Neural cell (in vitro differentiated cells): ENCODE data around the gene ENPEP. TPM values are rescaled to one million over a fixed set of nuclear protein-coding genes. Genes with fewer than 3 reads are reported as not detected.
"Not testable (repeated sequence)": the region's sequence is repeated elsewhere in the genome, so short reads cannot be mapped to it uniquely, and the experiment has no call there.

ENCODE experiments used
- H2AFZ ChIP-seq: fragments of 200-600, 300-800 bp; sonication (generic), shearing (Covaris generic); 2 replicates; pipeline ENCODE4 v1.6.0; 2014; ENCODE audit warnings: low read depth, mild to moderate bottlenecking, antibody characterized with exemption, low read length, moderate library complexity
- H3F3A ChIP-seq: fragments of 200-600 bp; shearing (Covaris generic); 2 replicates; pipeline ENCODE4 v1.6.1; 2016; ENCODE audit warnings: mild to moderate bottlenecking, moderate library complexity, mixed read lengths, antibody characterized with exemption, low read length; ENCODE audit not compliant: insufficient read depth, poor library complexity, severe bottlenecking
- H3K27ac ChIP-seq: fragments of 200-600, 300-800 bp; sonication (generic), shearing (Covaris generic); 2 replicates; pipeline ENCODE4 v1.5.1; 2014; ENCODE audit warnings: mild to moderate bottlenecking, low read length, moderate library complexity
- H3K27me3 ChIP-seq: fragments of 300-800, 200-600 bp; sonication (generic), shearing (Covaris generic); 2 replicates; pipeline ENCODE4 v1.6.0; 2014; ENCODE audit warnings: mild to moderate bottlenecking, low read depth, low read length, moderate library complexity; ENCODE audit not compliant: insufficient read depth
- H3K36me3 ChIP-seq: fragments of 300-800, 200-600 bp; sonication (generic), shearing (Covaris generic); 2 replicates; pipeline ENCODE4 v1.5.1; 2014; ENCODE audit warnings: mild to moderate bottlenecking, antibody characterized with exemption, low read length, moderate library complexity; ENCODE audit not compliant: insufficient read depth
- H3K4me2 ChIP-seq: fragments of 300-800, 200-600 bp; sonication (generic), shearing (Covaris generic); 2 replicates; pipeline ENCODE4 v1.6.0; 2014; ENCODE audit warnings: mild to moderate bottlenecking, low read length
- H3K4me3 ChIP-seq: fragments of 300-800, 200-600 bp; sonication (generic), shearing (Covaris generic); 2 replicates; pipeline ENCODE4 v1.5.1; 2014; ENCODE audit warnings: mild to moderate bottlenecking, low read length, moderate library complexity
- H3K79me2 ChIP-seq: fragments of 200-600 bp; shearing (Covaris generic); replicated peaks from 2 replicates; pipeline ENCODE4 v1.6.0; 2014; ENCODE audit warnings: mild to moderate bottlenecking, low read length, moderate library complexity; ENCODE audit not compliant: insufficient read depth
- H3K9ac ChIP-seq: fragments of 300-800, 200-600 bp; sonication (generic), shearing (Covaris generic); 2 replicates; pipeline ENCODE4 v1.6.1; 2016; ENCODE audit warnings: mild to moderate bottlenecking, low read length, mixed read lengths
- H3K9me2 ChIP-seq: fragments of 200-600 bp; shearing (Covaris generic); 2 replicates; pipeline ENCODE4 v1.6.1; 2016; ENCODE audit warnings: mild to moderate bottlenecking, low read length, mixed read lengths; ENCODE audit not compliant: insufficient read depth
- H3K9me3 ChIP-seq: fragments of 200-600, 300-800 bp; sonication (generic), shearing (Covaris generic); 2 replicates; pipeline ENCODE4 v1.6.1; 2016; ENCODE audit warnings: mild to moderate bottlenecking, mixed run types, low read length, moderate library complexity, mixed read lengths
- H4K20me1 ChIP-seq: fragments of 200-600 bp; shearing (Covaris generic); 2 replicates; pipeline ENCODE4 v1.6.1; 2016; ENCODE audit warnings: mild to moderate bottlenecking, mixed run types; ENCODE audit not compliant: insufficient read depth
- EP300 ChIP-seq: fragments of 450-650 bp; conservative IDR thresholded peaks from 2 replicates; pipeline ENCODE4 v1.6.1; 2014; ENCODE audit warnings: antibody characterized with exemption, mild to moderate bottlenecking, moderate library complexity; ENCODE audit not compliant: poor library complexity, severe bottlenecking
- EZH2 ChIP-seq: fragments of 200-600, 300-800 bp; shearing (Covaris generic), sonication (generic); IDR thresholded peaks from 2 replicates; pipeline ENCODE4 v1.6.1; 2014; ENCODE audit warnings: antibody characterized with exemption, low read length, borderline replicate concordance, mild to moderate bottlenecking; ENCODE audit not compliant: insufficient read depth, poor library complexity, severe bottlenecking
- MXI1 ChIP-seq: fragments of 450-650 bp; conservative IDR thresholded peaks from 2 replicates; pipeline ENCODE4 v1.6.1; 2014; ENCODE audit warnings: antibody characterized with exemption, mild to moderate bottlenecking; ENCODE audit not compliant: poor library complexity, severe bottlenecking
- POLR2AphosphoS5 ChIP-seq: IDR thresholded peaks from 2 replicates; pipeline ENCODE4 v1.6.1; 2012
- RAD21 ChIP-seq: fragments of 450-650 bp; conservative IDR thresholded peaks from 2 replicates; pipeline ENCODE4 v1.6.1; 2014; ENCODE audit warnings: antibody characterized with exemption, mild to moderate bottlenecking, moderate library complexity
- SMC3 ChIP-seq: fragments of 450-650 bp; conservative IDR thresholded peaks from 2 replicates; pipeline ENCODE4 v1.6.1; 2014; ENCODE audit warnings: antibody characterized with exemption, mild to moderate bottlenecking, moderate library complexity; ENCODE audit not compliant: poor library complexity
- TAF1 ChIP-seq: IDR thresholded peaks from 2 replicates; pipeline ENCODE4 v1.6.1; 2012; ENCODE audit warnings: low read depth
- polyA minus RNA-seq: library from RNA; depleted of rRNA, polyadenylated mRNA; stranded (reverse); fragments of >200 nt; gene quantifications from 2 replicates; pipeline ENCODE4 v1.2.3, GENCODE V29; 2014
- polyA plus RNA-seq: library from polyadenylated mRNA; depleted of rRNA; stranded (reverse); fragments of >200 nt; gene quantifications from 2 replicates; pipeline ENCODE4 v1.2.3, GENCODE V29; 2014
- TF ChIP-seq, protein P1 (sequence below): fragments of 450-650 bp; IDR thresholded peaks from 2 replicates; pipeline ENCODE4 v1.5.1; 2014; ENCODE audit warnings: antibody characterized with exemption, mild to moderate bottlenecking, moderate library complexity; ENCODE audit not compliant: poor library complexity, severe bottlenecking
- TF ChIP-seq, protein P2 (sequence below): IDR thresholded peaks from 2 replicates; pipeline ENCODE4 v1.6.1; 2012; ENCODE audit warnings: borderline replicate concordance

Gene ENPEP, protein sequence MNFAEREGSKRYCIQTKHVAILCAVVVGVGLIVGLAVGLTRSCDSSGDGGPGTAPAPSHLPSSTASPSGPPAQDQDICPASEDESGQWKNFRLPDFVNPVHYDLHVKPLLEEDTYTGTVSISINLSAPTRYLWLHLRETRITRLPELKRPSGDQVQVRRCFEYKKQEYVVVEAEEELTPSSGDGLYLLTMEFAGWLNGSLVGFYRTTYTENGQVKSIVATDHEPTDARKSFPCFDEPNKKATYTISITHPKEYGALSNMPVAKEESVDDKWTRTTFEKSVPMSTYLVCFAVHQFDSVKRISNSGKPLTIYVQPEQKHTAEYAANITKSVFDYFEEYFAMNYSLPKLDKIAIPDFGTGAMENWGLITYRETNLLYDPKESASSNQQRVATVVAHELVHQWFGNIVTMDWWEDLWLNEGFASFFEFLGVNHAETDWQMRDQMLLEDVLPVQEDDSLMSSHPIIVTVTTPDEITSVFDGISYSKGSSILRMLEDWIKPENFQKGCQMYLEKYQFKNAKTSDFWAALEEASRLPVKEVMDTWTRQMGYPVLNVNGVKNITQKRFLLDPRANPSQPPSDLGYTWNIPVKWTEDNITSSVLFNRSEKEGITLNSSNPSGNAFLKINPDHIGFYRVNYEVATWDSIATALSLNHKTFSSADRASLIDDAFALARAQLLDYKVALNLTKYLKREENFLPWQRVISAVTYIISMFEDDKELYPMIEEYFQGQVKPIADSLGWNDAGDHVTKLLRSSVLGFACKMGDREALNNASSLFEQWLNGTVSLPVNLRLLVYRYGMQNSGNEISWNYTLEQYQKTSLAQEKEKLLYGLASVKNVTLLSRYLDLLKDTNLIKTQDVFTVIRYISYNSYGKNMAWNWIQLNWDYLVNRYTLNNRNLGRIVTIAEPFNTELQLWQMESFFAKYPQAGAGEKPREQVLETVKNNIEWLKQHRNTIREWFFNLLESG
- polyA plus RNA-seq (0.06 TPM in 1 of 2 replicates, not detected in the other), polyA minus RNA-seq (not detected in 2 replicates)

DNA sequence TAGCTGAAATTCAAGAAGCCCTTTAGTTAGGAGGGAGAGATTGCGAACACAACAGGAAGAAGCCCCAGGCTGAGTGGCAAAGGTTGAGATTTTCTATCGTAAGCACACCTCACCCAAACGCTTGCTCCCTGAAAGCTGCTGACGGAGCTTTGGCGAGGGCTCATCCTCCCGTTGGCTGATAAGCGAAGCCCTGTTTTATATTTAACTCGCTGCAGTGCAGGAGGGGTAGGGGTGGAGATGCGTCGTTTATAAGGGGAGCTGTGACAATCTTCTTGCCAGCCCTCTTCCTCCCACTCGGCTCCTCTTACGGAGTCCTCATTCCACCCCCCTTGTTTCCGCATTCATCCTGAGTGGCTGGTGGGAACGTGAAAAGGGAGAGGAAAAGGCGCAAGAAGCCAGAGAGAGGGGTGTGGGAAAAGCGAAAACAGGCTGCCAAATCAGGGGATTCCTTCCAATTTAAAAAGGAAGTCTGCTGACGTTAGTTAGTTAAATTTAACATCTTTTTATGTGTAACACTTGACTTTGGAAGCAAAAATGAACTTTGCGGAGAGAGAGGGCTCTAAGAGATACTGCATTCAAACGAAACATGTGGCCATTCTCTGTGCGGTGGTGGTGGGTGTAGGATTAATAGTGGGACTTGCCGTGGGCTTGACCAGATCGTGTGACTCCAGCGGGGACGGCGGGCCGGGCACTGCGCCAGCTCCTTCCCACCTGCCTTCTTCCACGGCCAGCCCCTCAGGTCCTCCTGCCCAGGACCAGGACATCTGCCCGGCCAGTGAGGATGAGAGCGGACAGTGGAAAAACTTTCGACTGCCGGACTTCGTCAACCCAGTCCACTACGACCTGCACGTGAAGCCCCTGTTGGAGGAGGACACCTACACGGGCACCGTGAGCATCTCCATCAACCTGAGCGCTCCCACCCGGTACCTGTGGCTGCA, at the start of gene ENPEP:
Gene ENPEP (plus strand): TSS at position 275 of the 938 bp plus-strand sequence. CDS start 260 bp downstream, at position 535.
- H3F3A ChIP-seq, result no peaks in the 10 kb centered on the region
- no peaks in the 10 kb centered on the region for H4K20me1 ChIP-seq
- no peak within 1 kb of the TSS for H2AFZ ChIP-seq
- TF ChIP-seq, protein P1, sequence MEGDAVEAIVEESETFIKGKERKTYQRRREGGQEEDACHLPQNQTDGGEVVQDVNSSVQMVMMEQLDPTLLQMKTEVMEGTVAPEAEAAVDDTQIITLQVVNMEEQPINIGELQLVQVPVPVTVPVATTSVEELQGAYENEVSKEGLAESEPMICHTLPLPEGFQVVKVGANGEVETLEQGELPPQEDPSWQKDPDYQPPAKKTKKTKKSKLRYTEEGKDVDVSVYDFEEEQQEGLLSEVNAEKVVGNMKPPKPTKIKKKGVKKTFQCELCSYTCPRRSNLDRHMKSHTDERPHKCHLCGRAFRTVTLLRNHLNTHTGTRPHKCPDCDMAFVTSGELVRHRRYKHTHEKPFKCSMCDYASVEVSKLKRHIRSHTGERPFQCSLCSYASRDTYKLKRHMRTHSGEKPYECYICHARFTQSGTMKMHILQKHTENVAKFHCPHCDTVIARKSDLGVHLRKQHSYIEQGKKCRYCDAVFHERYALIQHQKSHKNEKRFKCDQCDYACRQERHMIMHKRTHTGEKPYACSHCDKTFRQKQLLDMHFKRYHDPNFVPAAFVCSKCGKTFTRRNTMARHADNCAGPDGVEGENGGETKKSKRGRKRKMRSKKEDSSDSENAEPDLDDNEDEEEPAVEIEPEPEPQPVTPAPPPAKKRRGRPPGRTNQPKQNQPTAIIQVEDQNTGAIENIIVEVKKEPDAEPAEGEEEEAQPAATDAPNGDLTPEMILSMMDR, result no peak
- TF ChIP-seq RAD21, result no peak
- no peak for TF ChIP-seq EZH2
- TF ChIP-seq SMC3, result no peak
- TF ChIP-seq MXI1, result no peak
- TF ChIP-seq, protein P2, sequence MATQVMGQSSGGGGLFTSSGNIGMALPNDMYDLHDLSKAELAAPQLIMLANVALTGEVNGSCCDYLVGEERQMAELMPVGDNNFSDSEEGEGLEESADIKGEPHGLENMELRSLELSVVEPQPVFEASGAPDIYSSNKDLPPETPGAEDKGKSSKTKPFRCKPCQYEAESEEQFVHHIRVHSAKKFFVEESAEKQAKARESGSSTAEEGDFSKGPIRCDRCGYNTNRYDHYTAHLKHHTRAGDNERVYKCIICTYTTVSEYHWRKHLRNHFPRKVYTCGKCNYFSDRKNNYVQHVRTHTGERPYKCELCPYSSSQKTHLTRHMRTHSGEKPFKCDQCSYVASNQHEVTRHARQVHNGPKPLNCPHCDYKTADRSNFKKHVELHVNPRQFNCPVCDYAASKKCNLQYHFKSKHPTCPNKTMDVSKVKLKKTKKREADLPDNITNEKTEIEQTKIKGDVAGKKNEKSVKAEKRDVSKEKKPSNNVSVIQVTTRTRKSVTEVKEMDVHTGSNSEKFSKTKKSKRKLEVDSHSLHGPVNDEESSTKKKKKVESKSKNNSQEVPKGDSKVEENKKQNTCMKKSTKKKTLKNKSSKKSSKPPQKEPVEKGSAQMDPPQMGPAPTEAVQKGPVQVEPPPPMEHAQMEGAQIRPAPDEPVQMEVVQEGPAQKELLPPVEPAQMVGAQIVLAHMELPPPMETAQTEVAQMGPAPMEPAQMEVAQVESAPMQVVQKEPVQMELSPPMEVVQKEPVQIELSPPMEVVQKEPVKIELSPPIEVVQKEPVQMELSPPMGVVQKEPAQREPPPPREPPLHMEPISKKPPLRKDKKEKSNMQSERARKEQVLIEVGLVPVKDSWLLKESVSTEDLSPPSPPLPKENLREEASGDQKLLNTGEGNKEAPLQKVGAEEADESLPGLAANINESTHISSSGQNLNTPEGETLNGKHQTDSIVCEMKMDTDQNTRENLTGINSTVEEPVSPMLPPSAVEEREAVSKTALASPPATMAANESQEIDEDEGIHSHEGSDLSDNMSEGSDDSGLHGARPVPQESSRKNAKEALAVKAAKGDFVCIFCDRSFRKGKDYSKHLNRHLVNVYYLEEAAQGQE, result no peak
- no peak for TF ChIP-seq POLR2AphosphoS5
- no peak for TF ChIP-seq TAF1
- no peak for TF ChIP-seq EP300
- no peaks in the 10 kb centered on the region for H3K36me3 ChIP-seq
- H3K27me3 ChIP-seq, result no peaks in the 10 kb centered on the region
- H3K4me2 ChIP-seq, result no peak within 1 kb of the TSS
- H3K9ac ChIP-seq, result no peak within 1 kb of the TSS
- H3K79me2 ChIP-seq, result no peaks in the 10 kb centered on the region
- no peak within 1 kb of the TSS for H3K27ac ChIP-seq
- H3K4me3 ChIP-seq, result no peak within 1 kb of the TSS
- no peaks in the 10 kb centered on the region for H3K9me3 ChIP-seq
- H3K9me2 ChIP-seq, result no peaks in the 10 kb centered on the region

DNA sequence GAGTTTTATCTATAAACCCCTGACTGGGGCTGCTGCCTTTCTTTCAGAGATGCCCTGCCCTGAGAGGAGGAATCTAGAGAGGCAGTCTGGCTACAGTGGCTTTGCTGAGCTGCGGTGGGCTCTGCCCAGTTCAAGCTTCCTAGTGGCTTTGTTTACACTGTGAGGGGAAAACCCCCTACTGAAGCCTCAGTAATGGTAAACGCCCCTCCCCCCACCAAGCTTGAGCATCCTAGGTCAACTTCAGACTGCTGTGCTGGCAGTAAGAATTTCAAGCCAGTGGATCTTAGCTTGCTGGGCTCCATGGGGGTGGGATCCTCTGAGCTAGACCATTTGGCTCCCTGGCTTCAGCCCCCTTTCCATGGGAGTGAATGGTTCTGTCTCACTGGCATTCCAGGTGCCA, 44.1 kb upstream of the ENPEP start:
- H3K4me2 ChIP-seq, H3F3A ChIP-seq, H3K9ac ChIP-seq, H2AFZ ChIP-seq, H3K9me2 ChIP-seq, H3K4me3 ChIP-seq, H3K27me3 ChIP-seq, H3K79me2 ChIP-seq, H3K36me3 ChIP-seq, H3K27ac ChIP-seq, H4K20me1 ChIP-seq, H3K9me3 ChIP-seq: not testable (repeated sequence)

DNA sequence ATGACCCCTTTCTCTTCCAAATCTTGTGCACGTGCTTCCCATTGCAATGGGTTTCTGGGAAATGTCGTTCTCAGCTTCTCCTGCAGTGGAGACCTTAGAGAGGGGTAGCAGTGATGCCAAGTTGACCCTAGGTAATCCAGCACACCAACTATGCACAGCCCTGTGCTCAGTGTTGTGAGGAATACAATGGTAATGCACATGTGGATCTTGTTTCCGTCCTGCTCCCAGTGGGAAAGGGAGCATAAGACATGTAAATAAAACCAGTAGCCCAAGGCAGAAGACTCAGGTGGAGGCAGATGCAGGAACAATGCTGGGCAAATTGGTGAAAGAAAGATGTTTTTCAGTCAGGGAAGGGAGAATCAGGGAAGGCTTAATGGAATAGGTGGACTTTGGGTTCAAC, 38.7 kb upstream of the ENPEP start:
- H3K9me3 ChIP-seq, H3K36me3 ChIP-seq, H3F3A ChIP-seq, H3K79me2 ChIP-seq, H3K27me3 ChIP-seq, H3K27ac ChIP-seq, H4K20me1 ChIP-seq, H3K4me3 ChIP-seq, H2AFZ ChIP-seq, H3K4me2 ChIP-seq, H3K9me2 ChIP-seq, H3K9ac ChIP-seq: not testable (repeated sequence)

DNA sequence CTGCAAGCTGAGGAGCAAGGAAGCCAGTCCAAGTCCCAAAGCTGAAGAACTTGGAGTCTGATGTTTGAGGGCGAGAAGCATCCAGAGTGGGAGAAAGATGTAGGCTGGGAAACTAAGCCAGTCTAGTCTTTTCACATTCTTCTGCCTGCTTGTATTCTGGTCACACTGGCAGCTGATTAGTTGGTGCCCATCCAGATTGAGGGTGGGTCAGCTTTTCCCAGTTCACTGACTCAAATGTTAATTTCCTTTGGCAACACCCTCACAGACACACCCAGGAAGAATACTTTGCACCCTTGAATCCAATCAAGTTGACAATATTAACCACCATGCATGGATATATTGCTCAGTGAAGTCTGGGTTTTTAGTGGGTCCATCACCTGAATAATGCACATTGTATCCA, 36.7 kb upstream of the ENPEP start:
- not testable (repeated sequence) for H3F3A ChIP-seq, H3K36me3 ChIP-seq, H3K27me3 ChIP-seq, H3K4me2 ChIP-seq, H3K9me3 ChIP-seq, H3K79me2 ChIP-seq, H2AFZ ChIP-seq, H3K9ac ChIP-seq, H4K20me1 ChIP-seq, H3K4me3 ChIP-seq, H3K27ac ChIP-seq, H3K9me2 ChIP-seq
